ENCODE measurements around the gene LRP5.

Gene LRP5

GRCh38 chr11:68312117-68312779 is at the start of gene LRP5:
TSS of gene LRP5 (plus strand) at chr11:68312591. CDS start at chr11:68312715, 124 bp downstream.
- DNase-seq: peak; percentile 28

GRCh38 chr11:68263444-68264035 is 48.9 kb upstream of the LRP5 start:
- no peak for DNase-seq

- no peak for DNase-seq
Measured at GRCh38 chr11:68264244-68264643, 48.1 kb upstream of the LRP5 start.

GRCh38 chr11:68264741-68265540 is 47.5 kb upstream of the LRP5 start:
- DNase-seq: no peak

- no peak for DNase-seq
Measured at GRCh38 chr11:68266121-68266891, 46.1 kb upstream of the LRP5 start.

- DNase-seq: no peak
Measured at GRCh38 chr11:68266936-68267880, 45.2 kb upstream of the LRP5 start.

- no peak for DNase-seq
Measured at GRCh38 chr11:68267881-68268240, 44.5 kb upstream of the LRP5 start.

GRCh38 chr11:68269414-68270081 is 42.8 kb upstream of the LRP5 start:
- DNase-seq: no peak

GRCh38 chr11:68270196-68271022 is 42.0 kb upstream of the LRP5 start:
- DNase-seq: no peak

- DNase-seq: peak; percentile 55
Measured at GRCh38 chr11:68271023-68271780, 41.2 kb upstream of the LRP5 start.

GRCh38 chr11:68271781-68272608 is 40.4 kb upstream of the LRP5 start, which contains the start of gene C11orf24:
TSS of gene C11orf24 (minus strand) at chr11:68271973. CDS start at chr11:68263767, 8,206 bp downstream.
- peak; percentile 97 for DNase-seq

- DNase-seq: no peak
Measured at GRCh38 chr11:68273026-68273738, 39.2 kb upstream of the LRP5 start.

GRCh38 chr11:68274306-68274705 is 38.1 kb upstream of the LRP5 start:
- DNase-seq: no peak

GRCh38 chr11:68275721-68276507 is 36.5 kb upstream of the LRP5 start:
- DNase-seq: no peak

- DNase-seq: no peak
Measured at GRCh38 chr11:68276861-68277260, 35.5 kb upstream of the LRP5 start.

- DNase-seq: no peak
Measured at GRCh38 chr11:68279676-68280075, 32.7 kb upstream of the LRP5 start.
